Esophagus mucosa (tissue), 1 donor: ENCODE results near the gene RTL10. TPM values are rescaled to one million over a fixed set of nuclear protein-coding genes. Genes with fewer than 3 reads are reported as not detected.

Experiments used
- ATAC-seq: fragments of 200-7000 bp; cut with Tn5 transposase; one replicate; pipeline ENCODE4 v1.9.1; 2020
- total RNA-seq: library from RNA; stranded (reverse); gene quantifications from one replicate; pipeline ENCODE4 v1.2.4, GENCODE V29; 2023
- donor health status: DM: yes; HTN: yes; CAD: no.

Gene RTL10
- total RNA-seq, 1 donor from 2014 or later, result 14.0 TPM

DNA sequence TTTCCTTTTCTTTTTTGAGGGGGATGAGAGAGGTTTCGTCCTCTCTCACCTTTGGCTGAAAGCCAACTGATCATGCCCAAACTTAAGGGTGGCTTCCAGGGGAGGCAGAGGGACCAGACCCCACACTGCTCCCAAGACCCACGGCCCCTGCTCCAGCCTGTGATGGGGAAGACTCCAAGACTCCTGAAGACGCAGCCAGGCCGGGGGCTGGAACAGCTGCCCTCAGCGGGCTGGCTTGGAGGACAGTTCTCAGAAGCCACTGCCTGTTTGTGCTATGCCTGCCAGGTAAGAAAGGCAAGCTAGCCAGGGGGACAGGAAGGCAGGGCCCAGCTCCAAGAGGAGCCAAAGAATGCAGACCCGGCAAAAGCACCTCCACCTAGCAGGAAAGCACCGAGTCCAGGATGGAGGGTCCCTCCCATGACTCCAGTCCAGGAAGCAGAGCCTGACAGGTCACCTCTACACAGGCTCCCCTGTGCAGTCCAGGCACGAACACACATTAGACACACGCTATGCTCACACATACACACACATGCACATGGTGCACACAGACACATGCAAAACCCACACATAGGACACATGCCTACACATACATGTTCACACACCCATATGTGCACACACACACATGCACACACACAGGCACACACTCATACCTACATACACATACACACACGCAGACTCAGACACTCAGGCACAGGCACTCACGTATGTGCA, 31.3 kb downstream of the RTL10 start:
- no peak for ATAC-seq

DNA sequence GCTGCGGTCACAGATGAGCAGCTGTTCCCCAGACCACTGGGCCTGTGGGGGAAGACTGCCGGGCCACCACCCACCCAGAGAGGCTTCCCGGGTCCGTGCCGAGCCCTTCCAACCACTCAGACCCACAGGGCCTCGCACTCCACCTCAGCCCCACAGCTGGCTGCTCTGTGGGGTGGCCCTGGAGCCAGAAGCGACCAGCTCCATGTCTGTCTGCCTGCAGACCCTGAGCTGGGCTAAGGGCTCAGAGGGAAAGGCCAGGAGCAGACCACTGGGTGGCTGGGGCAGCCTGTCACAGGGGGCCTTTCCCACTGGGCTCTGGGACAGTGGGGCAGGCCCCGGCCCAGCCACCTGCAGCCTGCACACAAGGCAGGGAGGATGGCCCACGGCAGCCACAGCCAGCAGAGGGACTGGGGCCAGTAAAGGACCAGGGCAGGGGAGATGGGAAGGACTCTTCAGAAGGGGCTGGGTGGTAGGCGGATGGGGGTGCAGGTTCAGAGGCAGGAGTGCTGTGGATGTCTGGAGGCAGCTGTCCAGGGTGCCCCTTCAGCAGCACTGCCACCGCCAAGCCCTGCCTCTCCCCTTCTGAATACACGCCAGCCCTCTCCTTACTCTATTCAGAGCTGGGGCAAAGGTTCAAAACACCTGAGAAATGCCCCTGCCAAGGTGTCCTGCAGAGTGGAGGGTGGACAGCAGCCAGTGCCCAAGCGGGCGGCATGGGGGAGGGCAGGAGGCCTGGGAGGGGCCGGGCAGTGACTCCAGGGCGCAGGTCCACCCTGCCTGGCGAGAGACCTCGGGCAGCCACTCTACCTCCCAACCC, 32.2 kb downstream of the RTL10 start:
- ATAC-seq, result no peak

DNA sequence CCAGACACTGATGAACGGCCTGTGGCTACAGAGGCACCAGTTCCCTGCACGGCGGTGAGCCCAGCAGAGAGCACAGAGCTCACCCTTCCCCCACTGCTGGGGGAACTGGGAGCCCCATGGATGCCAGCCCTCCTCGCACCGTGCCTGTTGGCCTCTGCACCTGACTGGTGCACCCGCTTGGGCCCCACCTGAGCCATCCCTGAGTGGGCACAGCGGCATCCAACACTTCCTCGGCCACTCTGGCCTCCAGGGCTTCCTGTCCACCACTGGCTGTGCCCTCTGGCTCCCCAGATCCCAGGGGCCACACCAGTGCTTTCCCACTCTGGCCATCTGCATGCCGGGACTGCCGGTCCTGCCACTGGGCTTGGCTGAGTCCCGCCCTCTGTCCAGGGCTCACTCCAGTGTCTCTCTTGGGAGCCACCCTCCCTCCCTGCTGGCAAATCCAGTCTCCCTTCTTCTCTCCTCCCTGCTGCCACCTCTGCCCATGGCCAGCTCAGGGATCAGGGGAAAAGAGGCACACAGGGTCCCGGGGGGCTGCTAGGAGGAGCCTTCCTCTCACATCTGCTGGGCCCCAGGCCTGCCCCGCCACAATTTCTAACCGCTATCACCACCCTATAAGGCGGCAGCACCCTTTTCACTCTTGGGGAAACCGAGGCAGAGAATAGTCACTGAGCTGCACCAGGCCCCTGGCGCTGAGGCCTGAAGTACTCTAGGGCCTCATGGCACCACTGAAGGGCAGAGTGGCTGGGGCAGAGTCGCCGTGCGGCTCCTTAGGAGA, 33.0 kb downstream of the RTL10 start:
- no peak for ATAC-seq

DNA sequence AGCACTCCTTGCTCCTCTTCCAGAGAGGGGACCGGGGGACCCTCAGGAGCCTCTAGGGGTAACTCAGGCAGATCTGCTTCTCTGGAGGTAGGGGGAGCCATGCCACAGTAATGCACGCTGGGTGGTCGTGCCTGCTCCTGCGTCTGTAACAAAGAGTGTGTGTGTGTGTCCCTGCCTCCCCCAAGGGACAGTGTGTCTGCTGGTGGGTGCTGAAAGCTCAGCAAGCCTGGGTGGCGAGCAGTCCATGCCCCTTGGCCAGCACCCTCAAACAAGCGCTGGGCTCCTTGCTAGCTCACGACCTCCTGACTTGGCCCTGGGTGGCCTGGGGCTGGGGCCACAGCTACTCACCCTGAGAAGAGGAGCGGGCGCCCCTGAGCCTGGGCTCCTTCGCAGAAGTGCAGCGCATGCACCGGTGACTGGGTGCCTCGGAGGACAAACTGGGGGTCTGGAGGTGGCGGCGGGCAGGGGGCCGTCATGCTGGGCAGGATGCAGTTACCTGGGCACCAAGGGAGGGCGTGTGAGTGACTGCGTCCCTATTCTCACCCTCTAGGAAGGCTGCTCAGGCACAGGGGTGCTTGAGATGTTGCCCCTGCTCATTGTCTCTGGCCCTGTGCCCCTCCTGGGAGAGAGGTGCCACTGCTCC, 33.7 kb downstream of the RTL10 start:
- ATAC-seq, result no peak

DNA sequence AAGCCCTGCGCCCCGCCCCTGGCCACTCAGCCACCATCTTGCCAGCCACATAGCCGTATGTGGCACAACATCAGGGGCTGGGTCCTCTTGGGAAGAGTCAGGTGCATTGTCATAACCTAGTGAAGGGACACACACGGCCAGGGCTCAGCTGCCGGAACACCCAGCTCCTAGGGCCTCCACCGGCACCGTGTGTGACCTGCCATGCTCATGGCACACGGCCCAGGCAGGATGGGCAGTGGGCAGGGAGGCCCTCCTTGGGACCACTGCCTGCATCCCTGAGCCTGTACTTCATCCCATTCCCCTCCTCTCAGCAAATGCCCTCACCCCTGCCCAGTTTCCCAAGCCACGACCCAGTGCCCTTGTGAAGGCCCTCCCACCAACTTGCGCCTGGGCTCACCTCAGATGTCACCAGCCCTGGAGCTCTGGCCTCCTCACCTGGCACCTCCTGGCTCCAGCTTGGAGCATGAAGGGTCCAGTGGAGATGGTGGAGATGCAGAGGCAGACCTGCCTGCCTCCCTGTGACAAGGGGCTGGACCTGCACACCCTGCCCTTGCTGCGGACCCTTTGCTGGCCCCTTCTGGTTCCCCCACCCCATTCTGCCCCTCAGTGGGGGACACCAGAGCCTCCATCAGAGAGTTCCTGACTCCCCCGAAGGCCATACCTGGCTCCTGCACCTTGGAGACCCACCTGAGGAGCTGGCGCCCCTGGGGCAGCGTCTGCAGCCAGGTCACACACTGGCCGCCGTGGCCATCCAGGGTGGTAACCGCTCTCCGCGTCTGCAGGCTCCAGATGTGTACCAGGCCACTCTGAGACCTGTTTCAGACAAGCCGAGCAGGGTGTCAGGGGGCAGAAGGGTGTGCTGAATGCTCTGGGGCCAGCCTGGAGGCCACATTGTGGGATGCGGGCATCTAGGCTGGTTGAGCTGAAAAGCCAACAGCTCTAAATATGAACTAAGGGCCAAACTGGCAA, 34.5 kb downstream of the RTL10 start:
- ATAC-seq, result no peak

DNA sequence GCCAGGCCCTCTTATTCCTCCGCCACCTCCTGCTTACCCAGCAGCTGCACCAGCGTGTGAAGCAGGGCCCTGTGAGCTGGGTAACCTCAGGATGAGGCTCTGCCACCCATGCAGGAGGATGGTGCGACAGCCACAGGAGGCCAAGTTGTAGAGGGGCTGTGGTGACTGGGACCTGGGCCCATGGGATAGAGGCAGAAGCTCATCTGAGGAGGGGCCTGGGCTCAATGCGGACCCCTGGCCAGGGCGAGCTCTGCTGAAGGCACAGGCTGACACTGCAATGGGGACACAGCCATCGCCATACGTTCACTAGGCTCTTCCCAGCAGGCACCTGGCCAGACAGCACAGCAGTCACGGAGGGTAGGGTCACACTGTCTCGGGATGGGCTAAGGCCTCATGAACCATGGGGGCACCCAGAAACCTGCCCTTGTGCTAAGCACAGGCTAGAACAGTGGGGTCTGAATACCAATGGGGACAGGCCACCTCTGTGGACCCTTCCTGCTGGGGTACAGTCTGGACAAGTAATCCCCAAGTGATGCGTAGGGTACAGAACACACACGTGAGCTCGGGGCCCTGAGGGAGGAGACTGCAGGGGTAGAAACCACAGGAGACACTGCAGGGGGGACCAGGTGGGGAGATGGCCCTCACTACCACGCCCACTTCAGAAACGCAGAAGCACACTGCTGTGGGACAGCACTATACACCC, 35.3 kb downstream of the RTL10 start:
- ATAC-seq, result no peak

DNA sequence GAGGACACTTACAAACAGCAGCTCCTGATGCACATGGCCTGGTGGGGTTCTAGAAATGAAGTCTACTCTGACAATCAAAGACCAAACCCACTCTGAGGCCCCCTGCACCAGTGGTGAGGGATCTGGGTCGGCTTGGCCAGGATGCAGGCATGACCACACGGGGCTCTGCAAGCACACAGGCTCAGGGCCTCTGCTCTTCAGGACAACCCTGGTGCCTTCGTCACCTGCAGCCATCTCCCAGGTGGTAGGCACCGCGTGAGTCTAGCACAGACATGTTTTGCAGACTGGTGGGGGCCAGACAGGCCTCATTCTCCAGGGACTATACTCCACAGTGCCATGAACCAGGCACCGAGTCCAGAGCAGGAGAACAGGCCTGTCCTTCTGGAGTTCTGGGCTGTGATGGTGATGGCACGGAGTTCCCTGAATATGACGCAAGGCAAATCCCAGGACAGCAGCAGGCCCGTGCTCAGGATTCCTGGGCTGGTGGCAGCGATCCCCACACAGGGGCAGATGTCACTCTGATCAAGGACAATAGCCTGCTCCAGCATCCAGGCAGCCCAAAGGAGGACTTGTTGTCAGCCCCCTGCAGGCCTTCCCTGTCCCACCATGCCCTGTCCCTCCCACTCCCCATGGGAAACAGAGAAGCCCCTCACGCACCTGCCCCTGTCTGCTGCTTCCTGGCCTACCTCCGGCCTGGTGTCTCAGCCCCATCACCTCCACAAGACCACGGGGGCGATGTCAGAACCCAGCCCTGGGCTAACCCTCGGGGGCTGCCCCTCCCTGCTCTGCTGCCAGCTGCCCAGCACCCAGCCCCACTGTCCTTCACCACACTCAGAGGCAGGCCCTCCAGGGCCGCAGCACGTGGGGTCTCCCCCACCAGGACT, 36.1 kb downstream of the RTL10 start:
- ATAC-seq, result no peak

DNA sequence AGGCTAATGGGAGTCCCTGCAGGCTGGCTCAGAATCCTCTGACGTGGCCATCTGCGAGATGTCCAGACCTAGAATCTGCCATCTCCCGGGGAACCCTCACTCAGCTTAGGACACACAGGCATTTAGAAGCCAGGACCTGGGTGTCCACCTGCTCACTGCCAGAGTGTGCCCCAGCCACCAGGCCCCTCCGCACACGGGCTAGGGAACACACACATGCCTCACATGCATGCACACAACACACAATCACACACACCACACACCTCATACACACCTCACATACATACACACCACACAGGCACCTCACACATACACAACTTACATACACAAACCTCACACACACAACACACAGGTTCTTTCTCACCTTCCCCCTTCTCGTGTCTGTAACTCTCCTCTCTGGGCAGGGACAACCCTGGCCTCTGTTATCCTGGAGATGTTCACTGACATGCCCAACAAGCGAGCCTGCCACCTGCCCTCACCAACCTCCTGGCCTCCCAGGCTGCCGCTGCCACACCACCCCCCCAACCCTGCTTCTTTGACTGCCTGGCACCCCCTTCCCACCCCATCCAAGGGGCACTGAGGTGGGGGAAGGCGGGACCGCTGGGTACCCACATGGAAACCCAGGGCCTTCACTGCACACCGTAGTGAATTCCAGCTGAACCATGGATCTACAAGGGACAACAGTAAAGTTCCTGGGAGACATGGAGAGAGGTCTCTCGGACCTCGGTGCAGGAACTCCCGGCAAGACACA, 38.1 kb downstream of the RTL10 start:
- no peak for ATAC-seq

DNA sequence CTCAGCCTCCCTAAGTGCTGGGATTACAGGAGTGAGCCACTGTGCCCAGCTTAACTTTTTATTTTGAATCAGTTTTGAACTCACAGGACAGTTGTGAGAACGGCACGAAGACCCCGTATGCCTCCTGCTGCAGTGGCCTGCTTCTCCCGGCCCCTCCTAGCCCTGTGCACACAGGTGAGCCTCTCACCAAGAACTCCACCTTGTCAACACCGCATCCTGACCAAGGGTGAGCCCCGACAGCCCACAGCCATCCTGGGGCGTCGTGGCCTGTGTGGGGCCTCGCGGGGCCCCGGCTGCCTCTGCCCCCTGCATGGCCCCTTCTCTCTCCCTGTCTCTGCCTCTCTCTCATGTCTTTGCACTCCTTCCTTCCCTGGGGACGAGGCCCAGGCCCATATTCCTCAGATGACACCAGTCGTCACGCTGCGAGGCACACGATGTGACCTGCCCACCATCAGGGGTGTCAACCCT, 38.8 kb downstream of the RTL10 start:
- ATAC-seq, result no peak

- no peak for ATAC-seq
Observed at GRCh38 chr22:19815093-19815822, 39.4 kb downstream of the RTL10 start.

- no peak for ATAC-seq
Observed at GRCh38 chr22:19814428-19814827, 40.2 kb downstream of the RTL10 start.

GRCh38 chr22:19812910-19813309, 41.8 kb downstream of the RTL10 start:
- no peak for ATAC-seq

DNA sequence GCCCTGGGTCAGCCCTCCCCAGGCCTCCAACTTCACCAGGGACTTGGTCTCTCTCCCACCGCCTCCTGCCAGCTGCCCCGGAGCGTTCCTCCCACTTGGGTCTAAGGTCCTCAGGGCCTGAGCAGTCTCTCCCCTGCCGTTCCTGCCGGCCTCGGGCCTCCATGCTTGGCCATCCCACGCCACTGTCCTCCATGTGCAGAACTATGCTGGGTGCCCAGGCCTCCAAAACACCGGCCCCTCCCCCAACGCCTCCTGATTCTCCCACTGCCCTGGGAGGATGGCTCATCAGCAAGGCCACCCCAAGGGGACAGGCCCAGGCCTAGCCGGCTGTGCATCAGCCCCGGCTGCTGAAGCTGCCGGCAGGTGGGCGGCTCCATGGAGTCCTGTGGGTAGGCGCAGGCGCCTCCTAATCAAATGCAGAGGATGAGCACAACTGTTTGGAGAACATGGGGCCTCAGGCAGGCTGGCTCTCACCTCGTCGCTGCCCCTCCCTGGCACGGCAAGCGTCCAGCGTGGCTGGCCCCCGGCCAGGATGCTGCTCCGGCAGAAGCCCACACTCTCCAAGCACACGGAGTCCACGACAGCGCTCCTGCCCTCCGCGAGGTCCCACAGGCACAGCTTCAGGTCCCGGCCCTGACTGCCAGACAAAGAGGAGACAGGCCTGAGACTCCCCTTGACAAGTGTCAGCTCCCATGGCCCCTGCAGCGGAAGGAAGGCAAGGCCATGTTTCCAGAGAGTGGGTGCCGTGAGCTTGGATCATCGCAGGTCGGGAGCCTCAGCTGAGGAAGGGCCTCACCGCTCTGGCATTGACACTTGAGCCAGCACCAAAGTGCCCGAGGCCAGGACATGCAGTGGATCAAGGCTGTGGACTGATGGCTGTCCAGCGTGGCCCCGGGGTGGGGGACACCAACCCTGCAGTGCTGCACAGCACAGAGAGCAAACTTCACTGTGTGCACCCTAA, 42.6 kb downstream of the RTL10 start:
- ATAC-seq, result no peak

DNA sequence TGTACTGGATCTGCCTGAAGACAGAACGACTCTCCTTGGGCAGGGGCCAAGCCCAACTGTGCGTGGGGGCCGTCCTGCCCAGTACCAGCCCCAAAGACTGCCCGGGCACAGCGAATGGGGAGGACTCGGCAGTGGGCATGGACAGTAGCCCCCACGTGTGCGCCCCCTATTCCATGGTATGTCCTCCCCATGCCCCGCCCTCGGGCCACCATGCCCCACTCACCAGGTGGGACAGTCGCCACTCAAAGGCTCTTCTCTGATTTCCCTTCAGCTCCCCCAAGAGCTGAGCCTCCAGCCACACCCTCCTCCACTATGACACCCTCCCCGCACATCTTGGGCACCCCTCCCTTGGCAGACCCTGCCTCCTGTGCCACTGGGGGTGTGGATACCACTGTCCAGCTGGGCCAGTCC, 43.5 kb downstream of the RTL10 start:
- no peak for ATAC-seq

GRCh38 chr22:19810381-19811201, 44.1 kb downstream of the RTL10 start:
- ATAC-seq, result no peak

DNA sequence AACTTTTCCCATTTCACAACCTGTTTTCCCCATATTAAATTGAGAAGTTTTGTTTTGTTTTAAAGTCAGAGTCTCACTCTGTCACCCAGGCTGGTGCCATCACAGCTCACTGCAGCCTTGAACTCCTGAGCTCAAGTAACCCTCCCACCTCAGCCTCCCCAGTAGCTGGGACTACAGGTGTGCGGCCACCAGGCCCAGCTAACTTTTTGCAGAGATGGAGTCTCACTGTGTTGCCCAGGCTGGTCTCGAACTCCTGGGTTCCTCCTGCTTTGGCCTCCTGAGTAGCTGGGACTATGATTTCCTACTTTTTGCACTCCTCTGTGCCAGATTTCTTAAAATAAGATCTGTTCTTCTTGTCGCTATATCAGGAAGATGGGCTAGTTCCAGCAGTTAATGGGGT, 44.9 kb downstream of the RTL10 start:
- no peak for ATAC-seq
